ENCODE data around the gene SSH2. TPM values are rescaled to one million over a fixed set of nuclear protein-coding genes. Genes with fewer than 3 reads are reported as not detected.

The SSH2 gene
- total and polyA plus RNA-seq, 2 donors (not counting 1 experiment from before 2014, with no cell fraction given), result 51.5 to 183 TPM

DNA sequence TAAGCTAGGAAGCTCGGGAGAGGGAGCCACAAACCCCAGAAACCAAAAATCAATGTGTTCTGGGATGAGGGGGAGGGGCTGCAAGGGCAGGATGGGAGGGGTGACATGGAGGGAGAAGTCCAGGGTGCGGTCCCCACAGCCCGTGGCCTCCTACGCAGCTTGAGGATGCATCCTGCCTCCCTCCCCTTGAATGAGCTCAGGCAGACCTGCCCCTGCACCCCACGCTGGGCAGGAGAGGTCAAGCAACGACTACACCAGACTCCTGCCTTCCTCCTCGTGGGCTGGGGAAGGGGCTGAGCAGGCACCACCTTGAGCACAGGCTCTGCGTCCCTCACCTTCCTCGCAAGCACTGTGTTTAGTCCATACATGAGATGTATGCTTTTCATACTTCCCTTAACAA is 333.2 kb downstream of the SSH2 start:
- H3K9me3 Mint-ChIP-seq (ENCODE audit: insufficient read depth), result no peaks in the 10 kb centered on the region
- H3K27me3 ChIP-seq (replicated peaks in 1 of 4; ENCODE audit: control extremely low read depth in 1 of 4, control insufficient read depth in 3 of 4, insufficient read depth in 4 of 4, low read length in 3 of 4), result peaks cover 0 to 7% (median 2%) of the 10 kb centered on the region in 4 experiments
- ChIA-PET POLR2A (no interaction called here), CTCF (interaction anchor here (1.1 to 2.2 kb wide), 5 partner anchors 16 to 21 kb away, joined by 3 to 7 read pairs (median 4); no protein-coding TSS in a partner anchor)
- no peaks in the 10 kb centered on the region for H3K36me3 ChIP-seq (replicated peaks in 1 of 2; ENCODE audit: control extremely low read depth in 1 of 2, control insufficient read depth in 1 of 2, extremely low read depth in 1 of 2, insufficient read depth in 2 of 2, low read length in 1 of 2)
- H3K9ac ChIP-seq (ENCODE audit: low read length), result no peak overlapping the region
- no peak for ATAC-seq (ENCODE audit: low read depth)
- no peak overlapping the region for H3K4me2 ChIP-seq (replicated peaks; ENCODE audit: low read depth, low read length, poor library complexity, severe bottlenecking)
- no peak overlapping the region for H3K27ac Mint-ChIP-seq
- WGBS (ENCODE audit: insufficient coverage), result 90% methylated on average over 6 of the region's 9 CpGs
- no peak overlapping the region for H3K27ac ChIP-seq (ENCODE audit: low read length in 2 of 2)
- H3K27me3 Mint-ChIP-seq, result no peaks in the 10 kb centered on the region
- intact Hi-C loops (cut with micrococcal nuclease), result no loop called here
- H3K4me3 Mint-ChIP-seq, result no peak overlapping the region
- H2AFZ ChIP-seq (ENCODE audit: insufficient read depth, low read depth, low read length, poor library complexity, severe bottlenecking), result no peak overlapping the region
- H3K9me3 ChIP-seq (ENCODE audit: control extremely low read depth in 1 of 3, control insufficient read depth in 2 of 3, insufficient read depth in 1 of 3, low read length in 2 of 3), result no peaks in the 10 kb centered on the region
- no peaks in the 10 kb centered on the region for H3K79me2 ChIP-seq (ENCODE audit: control insufficient read depth, insufficient read depth, low read length)
- H3K4me1 Mint-ChIP-seq, result peaks cover 18% of the 10 kb centered on the region
- peaks cover 17 to 20% of the 10 kb centered on the region in 2 donors for H3K4me1 ChIP-seq (ENCODE audit: control insufficient read depth in 2 of 2, insufficient read depth in 2 of 2, low read length in 2 of 2)
- H4K20me1 ChIP-seq (ENCODE audit: control insufficient read depth, insufficient read depth, low read length, poor library complexity, severe bottlenecking), result no peaks in the 10 kb centered on the region
- H3K4me3 ChIP-seq (ENCODE audit: control extremely low read depth in 1 of 5, extremely low read depth in 1 of 5, insufficient read depth in 1 of 5, low read depth in 2 of 5, low read length in 4 of 5), result no peak overlapping the region
- no peak for DNase-seq
- TF ChIP-seq, protein P1, sequence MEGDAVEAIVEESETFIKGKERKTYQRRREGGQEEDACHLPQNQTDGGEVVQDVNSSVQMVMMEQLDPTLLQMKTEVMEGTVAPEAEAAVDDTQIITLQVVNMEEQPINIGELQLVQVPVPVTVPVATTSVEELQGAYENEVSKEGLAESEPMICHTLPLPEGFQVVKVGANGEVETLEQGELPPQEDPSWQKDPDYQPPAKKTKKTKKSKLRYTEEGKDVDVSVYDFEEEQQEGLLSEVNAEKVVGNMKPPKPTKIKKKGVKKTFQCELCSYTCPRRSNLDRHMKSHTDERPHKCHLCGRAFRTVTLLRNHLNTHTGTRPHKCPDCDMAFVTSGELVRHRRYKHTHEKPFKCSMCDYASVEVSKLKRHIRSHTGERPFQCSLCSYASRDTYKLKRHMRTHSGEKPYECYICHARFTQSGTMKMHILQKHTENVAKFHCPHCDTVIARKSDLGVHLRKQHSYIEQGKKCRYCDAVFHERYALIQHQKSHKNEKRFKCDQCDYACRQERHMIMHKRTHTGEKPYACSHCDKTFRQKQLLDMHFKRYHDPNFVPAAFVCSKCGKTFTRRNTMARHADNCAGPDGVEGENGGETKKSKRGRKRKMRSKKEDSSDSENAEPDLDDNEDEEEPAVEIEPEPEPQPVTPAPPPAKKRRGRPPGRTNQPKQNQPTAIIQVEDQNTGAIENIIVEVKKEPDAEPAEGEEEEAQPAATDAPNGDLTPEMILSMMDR (IDR thresholded peaks at IDR 0.05), result no peak
- TF ChIP-seq EZH2 (IDR thresholded peaks at IDR 0.05; ENCODE audit: borderline replicate concordance, insufficient read depth, low read depth, low read length, poor library complexity, severe bottlenecking), result no peak

DNA sequence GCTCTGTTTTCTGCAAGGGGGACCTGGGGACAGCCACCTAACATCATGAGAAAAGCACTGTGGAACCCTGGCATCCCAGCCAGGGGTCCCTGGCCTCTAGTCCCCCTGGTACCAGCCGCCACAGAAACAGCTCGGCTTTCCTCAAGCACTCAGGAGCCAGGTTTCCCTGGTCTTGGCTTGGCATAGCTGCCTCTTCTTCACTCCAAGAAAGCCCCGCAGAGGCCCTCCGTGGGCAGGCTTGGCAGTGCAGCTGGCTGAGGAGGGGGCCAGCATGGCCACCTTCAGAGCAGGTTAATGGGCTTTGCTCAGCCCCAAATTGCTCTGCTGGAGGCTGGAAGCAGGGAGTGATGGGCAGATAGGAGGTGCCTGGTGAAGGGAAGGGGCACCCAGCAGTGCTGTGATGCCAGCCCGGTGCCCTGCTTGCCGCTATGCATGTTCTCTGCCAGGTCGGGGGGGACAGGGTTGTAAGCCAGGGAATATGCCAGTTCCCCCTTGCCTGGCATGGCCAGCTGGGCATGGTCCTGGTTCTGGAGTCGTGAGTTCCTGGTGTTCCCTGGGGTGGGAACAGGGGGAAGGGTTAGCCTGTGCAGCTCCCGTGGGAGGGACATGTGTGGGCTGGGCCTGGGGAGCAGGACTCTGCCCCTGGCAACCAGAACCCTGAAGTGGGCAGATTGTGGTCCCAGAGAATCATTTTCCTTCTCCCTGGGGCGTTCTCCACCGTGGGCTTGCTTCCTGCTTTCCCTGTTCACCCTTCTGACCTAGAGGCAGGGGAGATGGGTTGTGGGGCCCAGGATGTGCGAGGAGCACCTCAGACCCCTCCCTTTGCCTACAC is 333.9 kb downstream of the SSH2 start:
- ATAC-seq (ENCODE audit: low read depth) (no peak), DNase-seq (no peak)
- no peak overlapping the region for H3K4me2 ChIP-seq (replicated peaks; ENCODE audit: low read depth, low read length, poor library complexity, severe bottlenecking)
- H3K27me3 ChIP-seq (replicated peaks in 1 of 4; ENCODE audit: control extremely low read depth in 1 of 4, control insufficient read depth in 3 of 4, insufficient read depth in 4 of 4, low read length in 3 of 4), result peaks cover 0 to 7% (median 2%) of the 10 kb centered on the region in 4 experiments
- no peaks in the 10 kb centered on the region for H3K36me3 ChIP-seq (replicated peaks in 1 of 2; ENCODE audit: control extremely low read depth in 1 of 2, control insufficient read depth in 1 of 2, extremely low read depth in 1 of 2, insufficient read depth in 2 of 2, low read length in 1 of 2)
- H3K9ac ChIP-seq (ENCODE audit: low read length), result no peak overlapping the region
- Mint-ChIP-seq H3K27ac (no peak overlapping the region), H3K4me3 (no peak overlapping the region), H3K9me3 (ENCODE audit: insufficient read depth) (no peaks in the 10 kb centered on the region), H3K27me3 (no peaks in the 10 kb centered on the region), H3K4me1 (peaks cover 25% of the 10 kb centered on the region)
- no peaks in the 10 kb centered on the region for H4K20me1 ChIP-seq (ENCODE audit: control insufficient read depth, insufficient read depth, low read length, poor library complexity, severe bottlenecking)
- H2AFZ ChIP-seq (ENCODE audit: insufficient read depth, low read depth, low read length, poor library complexity, severe bottlenecking), result no peak overlapping the region
- intact Hi-C loops (cut with micrococcal nuclease), result no loop called here
- H3K27ac ChIP-seq (ENCODE audit: low read length in 2 of 2), result no peak overlapping the region
- TF ChIP-seq, protein P1 (IDR thresholded peaks at IDR 0.05), result no peak
- TF ChIP-seq EZH2 (IDR thresholded peaks at IDR 0.05; ENCODE audit: borderline replicate concordance, insufficient read depth, low read depth, low read length, poor library complexity, severe bottlenecking), result no peak
- 93% methylated on average over 10 of the region's 12 CpGs for whole genome bisulfite sequencing (ENCODE audit: insufficient coverage)
- ChIA-PET CTCF (interaction anchor here (1.1 to 2.2 kb wide), 4 partner anchors 16 to 22 kb away, joined by 3 to 7 read pairs (median 5); no protein-coding TSS in a partner anchor), POLR2A (no interaction called here)
- no peaks in the 10 kb centered on the region for H3K79me2 ChIP-seq (ENCODE audit: control insufficient read depth, insufficient read depth, low read length)
- H3K4me1 ChIP-seq (ENCODE audit: control insufficient read depth in 2 of 2, insufficient read depth in 2 of 2, low read length in 2 of 2), result peaks cover 23 to 27% of the 10 kb centered on the region in 2 donors
- no peak overlapping the region for H3K4me3 ChIP-seq (ENCODE audit: control extremely low read depth in 1 of 5, extremely low read depth in 1 of 5, insufficient read depth in 1 of 5, low read depth in 2 of 5, low read length in 4 of 5)
- peaks cover 0 to 2% (median 0%) of the 10 kb centered on the region in 3 donors for H3K9me3 ChIP-seq (ENCODE audit: control extremely low read depth in 1 of 3, control insufficient read depth in 2 of 3, insufficient read depth in 1 of 3, low read length in 2 of 3)

Measured in B cell (primary cell).